C4-2B (cell line): ENCODE measurements around the gene FFAR2.

ENCODE experiments used
- CTCF ChIP-seq: fragments of 450-650 bp; conservative IDR thresholded peaks from 2 replicates; pipeline ENCODE4 v1.5.1; 2017; ENCODE audit warnings: mild to moderate bottlenecking
- ZFX ChIP-seq: fragments of 450-650 bp; IDR thresholded peaks from 2 replicates; pipeline ENCODE4 v1.6.1; 2017

GRCh38 chr19:35493971-35494370, 45.9 kb downstream of the FFAR2 start:
- no peak for TF ChIP-seq CTCF
- TF ChIP-seq ZFX = no peak
